T-helper 1 cell treated with Interleukin-12 subunit alpha and Interleukin-12 subunit beta and Interleukin-4 antibody, amounts not matched to agents 30 μg/mL and 1 μg/mL, for 36 hours (primary cell): ENCODE data around the gene ERP27.

Source experiments
- H3K27ac Mint-ChIP-seq: one replicate; pipeline ENCODE4 v1.8.0; 2021; ENCODE audit warnings: mild to moderate bottlenecking, mixed read lengths
- H3K27me3 Mint-ChIP-seq: one replicate; pipeline ENCODE4 v1.8.0; 2021; ENCODE audit warnings: low read depth, mixed read lengths
- H3K36me3 Mint-ChIP-seq: one replicate; pipeline ENCODE4 v1.8.0; 2021; ENCODE audit warnings: low read depth, mixed read lengths
- H3K4me1 Mint-ChIP-seq: one replicate; pipeline ENCODE4 v1.8.0; 2021; ENCODE audit warnings: low read depth, mixed read lengths
- H3K4me3 Mint-ChIP-seq: one replicate; pipeline ENCODE4 v1.8.0; 2021; ENCODE audit warnings: mild to moderate bottlenecking, moderate library complexity, mixed read lengths
- H3K9me3 Mint-ChIP-seq: one replicate; pipeline ENCODE4 v1.8.0; 2021; ENCODE audit warnings: mixed read lengths

ERP27 gene

DNA sequence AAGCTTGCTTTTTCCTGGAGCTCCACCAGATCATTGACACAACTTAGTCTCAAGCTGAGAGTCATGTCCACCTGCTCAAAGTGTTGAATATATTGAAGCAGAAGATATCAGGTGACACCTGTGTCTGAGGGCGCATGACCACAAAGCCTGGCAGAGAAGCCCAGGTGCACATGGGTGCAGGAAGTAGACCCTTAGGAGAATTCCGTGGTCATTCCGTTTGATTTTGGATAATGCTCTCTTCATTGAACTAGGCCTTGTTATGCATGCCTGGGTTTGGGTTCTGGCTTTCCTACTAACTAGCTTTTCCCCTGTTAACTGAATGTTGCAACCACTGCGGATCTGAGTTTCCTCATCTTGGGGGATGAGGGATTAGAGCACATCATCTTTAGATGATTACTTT lies 15.9 kb upstream of the ERP27 start:
- peaks cover 65% of the 10 kb centered on the region for H3K36me3 Mint-ChIP-seq
- H3K27me3 Mint-ChIP-seq = no peaks in the 10 kb centered on the region
- H3K4me3 Mint-ChIP-seq = peak overlapping the region; percentile 83
- peaks cover 77% of the 10 kb centered on the region for H3K4me1 Mint-ChIP-seq
- no peaks in the 10 kb centered on the region for H3K9me3 Mint-ChIP-seq
- H3K27ac Mint-ChIP-seq = peak overlapping the region; percentile 94

GRCh38 chr12:14953752-14954151 lies 15.4 kb upstream of the ERP27 start:
- peaks cover 65% of the 10 kb centered on the region for H3K36me3 Mint-ChIP-seq
- H3K27me3 Mint-ChIP-seq = no peaks in the 10 kb centered on the region
- no peaks in the 10 kb centered on the region for H3K9me3 Mint-ChIP-seq
- peak overlapping the region; percentile 94 for H3K27ac Mint-ChIP-seq
- H3K4me3 Mint-ChIP-seq = peak overlapping the region; percentile 83
- peaks cover 80% of the 10 kb centered on the region for H3K4me1 Mint-ChIP-seq

DNA sequence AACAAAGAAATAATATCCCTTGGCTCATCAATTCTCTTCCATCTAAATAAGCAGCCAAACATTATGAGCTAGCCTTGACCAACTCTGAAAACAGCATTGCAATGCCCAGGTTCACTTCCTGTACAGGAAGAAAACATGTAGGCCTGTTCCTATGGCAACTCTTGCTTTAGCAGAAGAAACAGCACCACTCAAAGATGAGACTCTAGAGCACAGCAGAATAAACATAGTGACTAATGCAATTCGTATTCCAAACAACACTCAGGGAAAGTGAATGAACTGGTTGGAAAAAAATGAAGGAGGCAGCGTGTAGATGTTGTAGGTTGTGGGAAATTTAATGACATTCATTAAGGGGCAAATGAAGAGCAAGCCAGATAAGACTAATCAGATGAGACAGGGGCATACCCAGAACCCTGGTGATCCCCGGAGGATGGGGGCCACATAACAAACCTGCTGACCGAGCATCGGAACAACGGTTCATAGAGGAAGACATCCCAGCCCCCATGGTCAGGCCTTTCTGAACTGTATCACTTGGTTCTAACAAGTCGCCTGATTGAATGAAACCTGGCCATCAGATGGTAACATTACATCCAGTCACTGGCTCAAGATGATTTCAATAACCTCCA lies 14.1 kb upstream of the ERP27 start:
- H3K36me3 Mint-ChIP-seq = peaks cover 64% of the 10 kb centered on the region
- peaks cover 80% of the 10 kb centered on the region for H3K4me1 Mint-ChIP-seq
- no peaks in the 10 kb centered on the region for H3K9me3 Mint-ChIP-seq
- peak overlapping the region; percentile 100 for H3K27ac Mint-ChIP-seq
- peak overlapping the region; percentile 93 for H3K4me3 Mint-ChIP-seq
- H3K27me3 Mint-ChIP-seq = no peaks in the 10 kb centered on the region

DNA sequence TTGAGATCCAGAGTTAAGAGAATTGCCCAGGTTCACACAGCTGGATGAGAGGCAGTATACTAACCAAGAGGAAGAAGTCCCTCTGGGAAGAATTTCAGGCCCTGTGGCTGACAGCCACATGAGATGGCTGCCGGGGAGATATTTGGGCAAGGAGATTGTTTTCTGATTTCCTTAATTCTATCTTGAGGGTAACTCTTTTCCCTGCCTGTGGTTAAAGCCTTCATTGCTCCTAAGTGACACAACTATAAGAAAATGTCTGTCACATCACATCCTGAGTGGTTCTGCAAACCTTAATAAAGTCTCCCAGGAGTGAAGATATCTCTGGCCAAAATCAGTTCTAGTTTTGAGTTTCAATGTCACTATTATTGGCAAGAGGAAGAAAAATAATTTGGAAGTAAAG lies 13.5 kb upstream of the ERP27 start:
- Mint-ChIP-seq H3K27ac (peak overlapping the region; percentile 100), H3K9me3 (no peaks in the 10 kb centered on the region), H3K27me3 (no peaks in the 10 kb centered on the region), H3K4me3 (peak overlapping the region; percentile 93), H3K36me3 (peaks cover 67% of the 10 kb centered on the region), H3K4me1 (peaks cover 80% of the 10 kb centered on the region)

GRCh38 chr12:14950982-14951746 lies 12.8 kb upstream of the ERP27 start:
- Mint-ChIP-seq H3K4me3 (peak overlapping the region; percentile 93), H3K9me3 (no peaks in the 10 kb centered on the region), H3K27ac (peak overlapping the region; percentile 100), H3K4me1 (peaks cover 81% of the 10 kb centered on the region), H3K36me3 (peaks cover 72% of the 10 kb centered on the region), H3K27me3 (no peaks in the 10 kb centered on the region)

- H3K4me1 Mint-ChIP-seq = peaks cover 79% of the 10 kb centered on the region
- H3K36me3 Mint-ChIP-seq = peaks cover 77% of the 10 kb centered on the region
- no peaks in the 10 kb centered on the region for H3K27me3 Mint-ChIP-seq
- peak overlapping the region; percentile 100 for H3K27ac Mint-ChIP-seq
- H3K9me3 Mint-ChIP-seq = no peaks in the 10 kb centered on the region
- H3K4me3 Mint-ChIP-seq = peak overlapping the region; percentile 77
Measured at GRCh38 chr12:14950421-14950820, 12.1 kb upstream of the ERP27 start.

- H3K9me3 Mint-ChIP-seq = no peaks in the 10 kb centered on the region
- peaks cover 82% of the 10 kb centered on the region for H3K4me1 Mint-ChIP-seq
- peaks cover 84% of the 10 kb centered on the region for H3K36me3 Mint-ChIP-seq
- H3K4me3 Mint-ChIP-seq = peak overlapping the region; percentile 77
- H3K27ac Mint-ChIP-seq = peak overlapping the region; percentile 100
- H3K27me3 Mint-ChIP-seq = no peaks in the 10 kb centered on the region
Measured at GRCh38 chr12:14949631-14950030, 11.3 kb upstream of the ERP27 start.

- peaks cover 73% of the 10 kb centered on the region for H3K4me1 Mint-ChIP-seq
- H3K27me3 Mint-ChIP-seq = no peaks in the 10 kb centered on the region
- H3K36me3 Mint-ChIP-seq = peaks cover 77% of the 10 kb centered on the region
- peak overlapping the region; percentile 100 for H3K27ac Mint-ChIP-seq
- peak overlapping the region; percentile 77 for H3K4me3 Mint-ChIP-seq
- no peaks in the 10 kb centered on the region for H3K9me3 Mint-ChIP-seq
Measured at GRCh38 chr12:14948672-14949071, 10.3 kb upstream of the ERP27 start.

DNA sequence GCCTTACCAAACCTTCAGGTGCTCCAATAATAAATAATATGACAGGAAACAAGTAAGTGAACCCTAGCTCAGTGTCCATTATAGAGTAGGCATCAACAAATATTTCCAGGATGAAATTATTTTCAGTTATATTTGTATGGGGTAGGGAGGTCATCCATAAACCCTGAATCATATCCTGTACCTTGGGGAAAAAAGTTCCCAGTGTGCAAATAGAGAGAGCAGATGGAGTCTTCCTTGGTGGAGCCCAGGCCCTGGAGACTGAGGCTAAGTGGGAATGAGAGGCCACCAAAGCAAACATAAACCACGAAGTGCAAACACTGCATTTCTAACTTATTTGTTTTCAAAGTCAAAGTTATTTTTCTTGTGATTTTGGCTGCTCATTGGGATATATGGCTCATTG lies 8.5 kb upstream of the ERP27 start:
- no peaks in the 10 kb centered on the region for H3K27me3 Mint-ChIP-seq
- peak overlapping the region; percentile 71 for H3K27ac Mint-ChIP-seq
- peaks cover 81% of the 10 kb centered on the region for H3K36me3 Mint-ChIP-seq
- no peaks in the 10 kb centered on the region for H3K9me3 Mint-ChIP-seq
- H3K4me3 Mint-ChIP-seq = no peak overlapping the region
- peaks cover 62% of the 10 kb centered on the region for H3K4me1 Mint-ChIP-seq

DNA sequence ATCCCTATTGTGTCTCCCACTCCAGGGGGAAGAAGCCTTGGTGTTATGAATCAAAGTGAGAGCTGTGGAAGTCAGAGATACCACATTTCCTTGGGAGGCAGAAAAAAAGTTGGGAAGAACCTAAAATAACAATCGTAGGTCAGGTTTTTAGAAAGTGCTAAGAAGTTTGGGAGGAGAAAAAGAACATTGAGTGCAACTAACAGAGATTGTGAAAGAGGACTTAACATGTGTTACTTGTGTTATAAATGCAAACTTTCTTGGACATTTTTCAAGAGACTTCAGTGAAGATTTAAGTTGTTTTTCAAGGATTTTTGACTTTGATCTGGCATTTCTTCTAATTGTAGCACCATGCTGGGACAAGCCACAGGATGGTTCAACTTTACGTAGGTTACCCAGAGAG lies 7.8 kb upstream of the ERP27 start:
- no peaks in the 10 kb centered on the region for H3K9me3 Mint-ChIP-seq
- peaks cover 56% of the 10 kb centered on the region for H3K4me1 Mint-ChIP-seq
- H3K27me3 Mint-ChIP-seq = no peaks in the 10 kb centered on the region
- H3K36me3 Mint-ChIP-seq = peaks cover 80% of the 10 kb centered on the region
- H3K27ac Mint-ChIP-seq = peak overlapping the region; percentile 71
- no peak overlapping the region for H3K4me3 Mint-ChIP-seq

GRCh38 chr12:14942196-14942931 lies 4.0 kb upstream of the ERP27 start:
- peaks cover 70% of the 10 kb centered on the region for H3K36me3 Mint-ChIP-seq
- H3K27ac Mint-ChIP-seq = peak overlapping the region; percentile 18
- H3K4me3 Mint-ChIP-seq = no peak overlapping the region
- H3K9me3 Mint-ChIP-seq = no peaks in the 10 kb centered on the region
- peaks cover 31% of the 10 kb centered on the region for H3K4me1 Mint-ChIP-seq
- no peaks in the 10 kb centered on the region for H3K27me3 Mint-ChIP-seq

DNA sequence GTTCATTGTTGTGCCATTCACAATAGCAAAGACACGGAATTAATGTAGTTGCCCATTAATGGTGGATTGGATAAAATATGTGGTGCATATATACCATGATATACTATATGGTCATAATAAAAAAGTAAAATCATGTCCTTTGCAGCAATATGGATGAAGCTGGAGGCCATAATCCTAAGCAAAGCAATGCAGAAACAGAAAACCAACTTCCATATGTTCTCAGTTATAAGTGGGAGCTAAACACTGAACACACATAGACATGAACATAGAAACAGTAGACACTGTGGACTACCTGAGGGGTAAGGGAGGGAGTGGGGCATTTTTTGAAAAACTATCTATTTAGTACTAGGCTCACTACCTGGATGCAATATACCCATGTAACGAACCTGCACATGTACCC lies 3.0 kb upstream of the ERP27 start:
- no peak overlapping the region for H3K27ac Mint-ChIP-seq
- H3K27me3 Mint-ChIP-seq = no peaks in the 10 kb centered on the region
- H3K9me3 Mint-ChIP-seq = no peaks in the 10 kb centered on the region
- no peak overlapping the region for H3K4me3 Mint-ChIP-seq
- peaks cover 69% of the 10 kb centered on the region for H3K36me3 Mint-ChIP-seq
- H3K4me1 Mint-ChIP-seq = peaks cover 28% of the 10 kb centered on the region

DNA sequence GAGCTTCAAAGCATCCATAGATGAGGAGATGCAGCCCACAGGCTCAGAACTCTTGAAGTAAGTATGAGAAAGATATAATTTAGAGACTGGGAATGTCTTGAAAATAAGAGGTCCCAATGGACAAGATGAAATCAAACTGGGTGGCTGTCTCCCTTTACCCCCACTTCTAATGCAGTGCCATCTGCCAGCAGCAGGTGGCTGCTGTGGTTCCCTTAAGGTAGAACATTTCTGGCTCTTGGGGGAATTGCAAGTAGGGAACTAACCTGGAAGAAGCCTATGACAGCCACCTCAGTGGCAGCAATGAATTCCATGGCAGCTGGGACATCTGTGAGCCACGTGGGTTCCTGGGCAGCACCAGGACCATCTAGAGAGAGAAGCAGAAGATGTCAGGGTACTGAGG lies 648 bp downstream of the ERP27 start:
- Mint-ChIP-seq H3K27me3 (no peaks in the 10 kb centered on the region), H3K36me3 (peaks cover 65% of the 10 kb centered on the region), H3K27ac (peak overlapping the region; percentile 47), H3K4me1 (peaks cover 18% of the 10 kb centered on the region), H3K4me3 (no peak overlapping the region), H3K9me3 (no peaks in the 10 kb centered on the region)

GRCh38 chr12:14937014-14937413 lies 1.3 kb downstream of the ERP27 start:
- no peaks in the 10 kb centered on the region for H3K27me3 Mint-ChIP-seq
- no peak overlapping the region for H3K4me3 Mint-ChIP-seq
- peaks cover 65% of the 10 kb centered on the region for H3K36me3 Mint-ChIP-seq
- peaks cover 16% of the 10 kb centered on the region for H3K4me1 Mint-ChIP-seq
- H3K27ac Mint-ChIP-seq = peak overlapping the region; percentile 42
- H3K9me3 Mint-ChIP-seq = no peaks in the 10 kb centered on the region
